H9 (cell line): Measurements from ENCODE around the gene SLC24A4. TPM values are rescaled to one million over a fixed set of nuclear protein-coding genes. Genes with fewer than 3 reads are reported as not detected.

Experiments used
- DNase-seq: peaks from one replicate; pipeline ENCODE4 v3.0.0-alpha.2; 2017
- H2AFZ ChIP-seq: one replicate; pipeline ENCODE4 v1.6.1; 2013; ENCODE audit warnings: mild to moderate bottlenecking, low read length, control low read depth, moderate library complexity
- H2AK5ac ChIP-seq: 2 replicates; pipeline ENCODE4 v1.6.1; 2013; ENCODE audit warnings: low read length, control low read depth, mixed read lengths; ENCODE audit not compliant: insufficient read length
- H2BK120ac ChIP-seq: one replicate; pipeline ENCODE4 v1.6.1; 2013; ENCODE audit warnings: low read depth, mild to moderate bottlenecking, low read length, control low read depth, inconsistent platforms; ENCODE audit not compliant: poor library complexity, severe bottlenecking
- H2BK12ac ChIP-seq: 2 replicates; pipeline ENCODE4 v1.6.1; 2013; ENCODE audit warnings: low read length, control low read depth, mixed read lengths, low read depth; ENCODE audit not compliant: insufficient read length
- H2BK15ac ChIP-seq: 2 replicates; pipeline ENCODE4 v1.6.1; 2013; ENCODE audit warnings: low read depth, low read length, control low read depth
- H2BK20ac ChIP-seq: one replicate; pipeline ENCODE4 v1.6.1; 2013; ENCODE audit warnings: low read depth, mild to moderate bottlenecking, low read length, control low read depth, inconsistent platforms; ENCODE audit not compliant: poor library complexity, severe bottlenecking
- H2BK5ac ChIP-seq: 2 replicates; pipeline ENCODE4 v1.6.1; 2013; ENCODE audit warnings: low read length, control low read depth, mixed read lengths; ENCODE audit not compliant: insufficient read length
- H3K14ac ChIP-seq: 2 replicates; pipeline ENCODE4 v1.6.1; 2013; ENCODE audit warnings: low read length, control low read depth; ENCODE audit not compliant: insufficient read depth
- H3K18ac ChIP-seq: 2 replicates; pipeline ENCODE4 v1.6.1; 2013; ENCODE audit warnings: low read depth, mild to moderate bottlenecking, mixed read lengths, low read length, control low read depth; ENCODE audit not compliant: insufficient read length
- H3K23ac ChIP-seq: 2 replicates; pipeline ENCODE4 v1.6.1; 2013; ENCODE audit warnings: low read length, control low read depth, mixed read lengths, low read depth; ENCODE audit not compliant: insufficient read length
- H3K23me2 ChIP-seq: 2 replicates; pipeline ENCODE4 v1.6.1; 2013; ENCODE audit warnings: low read depth, mild to moderate bottlenecking, mixed read lengths, low read length, control low read depth; ENCODE audit not compliant: insufficient read length, poor library complexity, severe bottlenecking
- H3K27ac ChIP-seq: 2 replicates; pipeline ENCODE4 v1.5.1; 2013; ENCODE audit warnings: low read length, control low read depth, mixed read lengths, low read depth; ENCODE audit not compliant: insufficient read length
- H3K27me3 ChIP-seq: 2 replicates; pipeline ENCODE4 v1.6.1; 2013; ENCODE audit warnings: low read length, control low read depth, inconsistent platforms; ENCODE audit not compliant: insufficient read depth
- H3K4ac ChIP-seq: 2 replicates; pipeline ENCODE4 v1.6.1; 2013; ENCODE audit warnings: low read depth, mild to moderate bottlenecking, control low read depth, inconsistent platforms, low read length, moderate library complexity
- H3K4me1 ChIP-seq: 2 replicates; pipeline ENCODE4 v1.6.1; 2013; ENCODE audit warnings: low read length, control low read depth, inconsistent platforms; ENCODE audit not compliant: insufficient read depth
- H3K4me2 ChIP-seq: 2 replicates; pipeline ENCODE4 v1.6.1; 2013; ENCODE audit warnings: low read length, control low read depth, mixed read lengths; ENCODE audit not compliant: insufficient read length, insufficient read depth
- H3K56ac ChIP-seq: 2 replicates; pipeline ENCODE4 v1.6.1; 2013; ENCODE audit warnings: low read depth, mild to moderate bottlenecking, mixed read lengths, low read length, control low read depth; ENCODE audit not compliant: insufficient read length
- H3K79me1 ChIP-seq: 2 replicates; pipeline ENCODE4 v1.6.1; 2013; ENCODE audit warnings: low read depth, mild to moderate bottlenecking, moderate library complexity, low read length, control low read depth, inconsistent platforms; ENCODE audit not compliant: insufficient read depth, poor library complexity, severe bottlenecking
- H3K79me2 ChIP-seq: 2 replicates; pipeline ENCODE4 v1.6.1; 2013; ENCODE audit warnings: low read length, control low read depth, inconsistent platforms; ENCODE audit not compliant: insufficient read depth
- H3K9ac ChIP-seq: 2 replicates; pipeline ENCODE4 v1.6.1; 2013; ENCODE audit warnings: low read length, control low read depth, mixed read lengths; ENCODE audit not compliant: insufficient read length; ENCODE audit errors: extremely low read depth
- H3K9me3 ChIP-seq: one replicate; pipeline ENCODE4 v1.6.1; 2013; ENCODE audit warnings: low read depth, low read length, inconsistent platforms; ENCODE audit not compliant: control insufficient read depth
- H3T11ph ChIP-seq: one replicate; pipeline ENCODE4 v1.6.1; 2013; ENCODE audit warnings: mild to moderate bottlenecking, low read length, control low read depth, inconsistent platforms
- H4K20me1 ChIP-seq: one replicate; pipeline ENCODE4 v1.6.1; 2013; ENCODE audit not compliant: control insufficient read depth, insufficient read length, insufficient read depth
- H4K5ac ChIP-seq: 2 replicates; pipeline ENCODE4 v1.6.1; 2013; ENCODE audit warnings: low read depth, mild to moderate bottlenecking, mixed read lengths, low read length, control low read depth; ENCODE audit not compliant: insufficient read length
- H4K8ac ChIP-seq: replicated peaks from 2 replicates; pipeline ENCODE4 v1.6.1; 2013; ENCODE audit warnings: low read length, control low read depth, mixed read lengths, low read depth; ENCODE audit not compliant: insufficient read length
- H4K91ac ChIP-seq: 2 replicates; pipeline ENCODE4 v1.6.1; 2013; ENCODE audit warnings: low read depth, mild to moderate bottlenecking, moderate library complexity, mixed read lengths, low read length, control low read depth; ENCODE audit not compliant: insufficient read length
- H3K27ac Mint-ChIP-seq, 3 experiments: 2 replicates in 2 of 3; 3 replicates in 1 of 3; pipeline ENCODE4 v1.8.0; 2020 to 2021; ENCODE audit warnings: mixed read lengths in 3 of 3, mild to moderate bottlenecking in 1 of 3, moderate library complexity in 1 of 3
- H3K27me3 Mint-ChIP-seq: 2 replicates; pipeline ENCODE4 v1.8.0; 2021; ENCODE audit warnings: low read depth, mild to moderate bottlenecking, moderate library complexity, mixed read lengths
- H3K36me3 Mint-ChIP-seq, 3 experiments: 2 replicates in 2 of 3; 3 replicates in 1 of 3; pipeline ENCODE4 v1.8.0; 2020 to 2021; ENCODE audit warnings: low read depth in 3 of 3, mixed read lengths in 3 of 3; ENCODE audit not compliant: insufficient read depth in 1 of 3
- H3K4me1 Mint-ChIP-seq, 2 experiments: 2 replicates each; pipeline ENCODE4 v1.8.0; 2020; ENCODE audit warnings: mixed read lengths in 2 of 2
- H3K4me3 Mint-ChIP-seq, 2 experiments: 2 replicates in 1 of 2; 3 replicates in 1 of 2; pipeline ENCODE4 v1.8.0; 2020 to 2021; ENCODE audit warnings: mild to moderate bottlenecking in 2 of 2, mixed read lengths in 2 of 2, moderate library complexity in 1 of 2
- H3K9me3 Mint-ChIP-seq, 2 experiments: 2 replicates in 1 of 2; 3 replicates in 1 of 2; pipeline ENCODE4 v1.8.0; 2020; ENCODE audit warnings: mild to moderate bottlenecking in 2 of 2, mixed read lengths in 2 of 2, moderate library complexity in 1 of 2
- CTCF ChIP-seq: fragments of 200-600 bp; sonication (generic); conservative IDR thresholded peaks from 3 replicates; pipeline ENCODE4 v1.8.0; 2021; ENCODE audit warnings: antibody characterized with exemption, mild to moderate bottlenecking
- WGBS: extraction: QIAGEN DNeasy Blood & Tissue Kit; methylation state at CpG from one replicate; pipeline ENCODE4 v1.1.7; 2013; ENCODE audit warnings: missing lambda C conversion rate, low lambda C conversion rate, mixed read lengths; ENCODE audit not compliant: insufficient read length; ENCODE audit errors: extremely low coverage; 5-methylcytosine and 5-hydroxymethylcytosine counted together
- total RNA-seq: library from RNA; stranded (reverse); gene quantifications from 2 replicates; pipeline ENCODE4 v1.2.1, GENCODE V29; 2021

SLC24A4 gene
- total RNA-seq, 1 experiment from 2014 or later = 0.24 TPM

- Histone ChIP-seq H3K18ac (no peak overlapping the region), H3K4me1 (no peaks in the 10 kb centered on the region; the same call in 1 of the 2 replicates), H3K9me3 (no peaks in the 10 kb centered on the region), H3K4ac (no peak overlapping the region), H2AFZ (no peak overlapping the region), H2BK120ac (no peak overlapping the region), H3K56ac (no peak overlapping the region), H2AK5ac (no peak overlapping the region), H4K5ac (no peak overlapping the region), H2BK12ac (no peak overlapping the region), H4K91ac (no peak overlapping the region), H3K4me2 (no peak overlapping the region), H3K79me1 (no peaks in the 10 kb centered on the region), H3K79me2 (no peaks in the 10 kb centered on the region), H2BK20ac (no peak overlapping the region), H3K14ac (no peak overlapping the region), H3T11ph (no peak overlapping the region), H3K27ac (no peak overlapping the region), H2BK5ac (no peak overlapping the region), H3K9ac (no peak overlapping the region), H3K27me3 (no peaks in the 10 kb centered on the region), H2BK15ac (no peak overlapping the region), H4K20me1 (no peaks in the 10 kb centered on the region), H3K23ac (no peak overlapping the region), H4K8ac (no peak overlapping the region), H3K23me2 (no peaks in the 10 kb centered on the region)
- no peaks in the 10 kb centered on the region for H3K36me3 Mint-ChIP-seq
- TF ChIP-seq CTCF = no peak
- H3K27me3 Mint-ChIP-seq = peaks cover 7% of the 10 kb centered on the region
- H3K4me3 Mint-ChIP-seq = no peak overlapping the region
- WGBS = no CpG with 5 or more reads among the region's 4 CpGs
- H3K9me3 Mint-ChIP-seq = no peaks in the 10 kb centered on the region
- no peak overlapping the region for H3K27ac Mint-ChIP-seq
- DNase-seq = no peak
- H3K4me1 Mint-ChIP-seq = peaks cover 14 to 15% of the 10 kb centered on the region in 2 experiments
Measured at GRCh38 chr14:92494512-92494911, 171.5 kb downstream of the SLC24A4 start.
